CD4-positive, CD25-positive, alpha-beta regulatory T cell (primary cell): ENCODE results near the gene BMP6. TPM values are rescaled to one million over a fixed set of nuclear protein-coding genes. Genes with fewer than 3 reads are reported as not detected.

Experiments used
- ATAC-seq, 2 donors: fragments of 150-1000 bp; cut with Tn5 transposase; one replicate each; pipeline ENCODE4 v1.10.0; 2021; ENCODE audit warnings: low read depth in 2 of 2, moderate number of reproducible peaks in 2 of 2, moderate library complexity in 1 of 2
- DNase-seq, 3 donors: peaks; one replicate each; pipeline versions ENCODE4 v3.0.0 to v3.0.0-alpha.2; 2012 to 2022; ENCODE audit warnings: mixed read lengths in 1 of 3
- H3K27ac ChIP-seq: one replicate; pipeline ENCODE4 v1.7.0; 2013; ENCODE audit warnings: mild to moderate bottlenecking, low read length; ENCODE audit not compliant: insufficient read depth, poor library complexity, severe bottlenecking
- H3K27me3 ChIP-seq: one replicate; pipeline ENCODE4 v1.7.0; 2013; ENCODE audit warnings: low read length; ENCODE audit not compliant: control insufficient read depth, insufficient read depth
- H3K36me3 ChIP-seq: one replicate; pipeline ENCODE4 v1.7.0; 2013; ENCODE audit warnings: mild to moderate bottlenecking, low read length, moderate library complexity; ENCODE audit not compliant: control insufficient read depth, insufficient read depth
- H3K4me1 ChIP-seq: 2 replicates; pipeline ENCODE4 v1.7.0; 2013; ENCODE audit warnings: mild to moderate bottlenecking, low read length; ENCODE audit not compliant: insufficient read depth, control insufficient read depth, poor library complexity, severe bottlenecking
- H3K4me3 ChIP-seq: one replicate; pipeline ENCODE4 v1.7.0; 2013; ENCODE audit warnings: low read depth, mild to moderate bottlenecking, low read length, moderate library complexity
- H3K9me3 ChIP-seq, 2 experiments: 1 replicate in 1 of 2; 2 replicates in 1 of 2; pipeline ENCODE4 v1.7.0; 2013; ENCODE audit warnings: low read length in 2 of 2, mild to moderate bottlenecking in 1 of 2, moderate library complexity in 1 of 2; ENCODE audit not compliant: control insufficient read depth in 2 of 2
- H3K27ac Mint-ChIP-seq, 3 donors: one replicate each; pipeline ENCODE4 v1.8.0; 2020 to 2022; ENCODE audit warnings: mild to moderate bottlenecking in 3 of 3, mixed read lengths in 3 of 3, moderate library complexity in 2 of 3
- H3K27me3 Mint-ChIP-seq: one replicate; pipeline ENCODE4 v1.8.0; 2022; ENCODE audit warnings: mild to moderate bottlenecking, mixed read lengths
- H3K36me3 Mint-ChIP-seq: one replicate; pipeline ENCODE4 v1.8.0; 2020; ENCODE audit warnings: mixed read lengths
- H3K4me1 Mint-ChIP-seq, 4 donors: one replicate each; pipeline ENCODE4 v1.8.0; 2020 to 2022; ENCODE audit warnings: mixed read lengths in 4 of 4, mild to moderate bottlenecking in 1 of 4
- H3K4me3 Mint-ChIP-seq, 4 donors: one replicate each; pipeline ENCODE4 v1.8.0; 2020 to 2022; ENCODE audit warnings: mild to moderate bottlenecking in 4 of 4, mixed read lengths in 4 of 4, moderate library complexity in 3 of 4
- H3K9me3 Mint-ChIP-seq, 7 donors: one replicate each; pipeline ENCODE4 v1.8.0; 2020 to 2022; ENCODE audit warnings: mixed read lengths in 7 of 7, mild to moderate bottlenecking in 3 of 7, moderate library complexity in 2 of 7
- polyA plus RNA-seq, 4 donors: library from polyadenylated mRNA; unstranded; fragments of 300-500 nt; fragmentation: Illumina TruSeq; gene quantifications; one replicate each; pipeline ENCODE4 v1.2.3, GENCODE V29; 2021
- total RNA-seq: library from RNA; stranded (reverse); gene quantifications from one replicate; pipeline ENCODE4 v1.2.3, GENCODE V29; 2022

BMP6 gene
- total and polyA plus RNA-seq, 5 donors from 2014 or later: 1.2 TPM; not detected in 4

GRCh38 chr6:7720346-7720745, 5.6 kb upstream of the BMP6 start:
- H3K4me1 ChIP-seq: no peaks in the 10 kb centered on the region
- no peaks in the 10 kb centered on the region for H3K36me3 Mint-ChIP-seq
- ATAC-seq: no peak
- DNase-seq: no peak
- H3K4me3 ChIP-seq: no peak overlapping the region
- no peak overlapping the region for H3K27ac ChIP-seq
- no peaks in the 10 kb centered on the region for H3K9me3 ChIP-seq
- H3K36me3 ChIP-seq: no peaks in the 10 kb centered on the region
- peaks cover 0 to under 1% (median 0%) of the 10 kb centered on the region in 4 donors for H3K4me1 Mint-ChIP-seq
- H3K27me3 Mint-ChIP-seq: peaks cover 55% of the 10 kb centered on the region
- H3K27ac Mint-ChIP-seq: no peak overlapping the region
- peaks cover 0 to 6% (median 2%) of the 10 kb centered on the region in 7 donors for H3K9me3 Mint-ChIP-seq
- H3K4me3 Mint-ChIP-seq: no peak overlapping the region
- H3K27me3 ChIP-seq: peaks cover 15% of the 10 kb centered on the region

- H3K4me1 Mint-ChIP-seq: peaks cover 0 to 8% (median 0%) of the 10 kb centered on the region in 4 donors
Observed at GRCh38 chr6:7721649-7722048, 4.2 kb upstream of the BMP6 start.

GRCh38 chr6:7723041-7723447, 2.9 kb upstream of the BMP6 start:
- Mint-ChIP-seq H3K4me3 (peak overlapping the region in 1 of 4 donors; percentile 24), H3K27ac (no peak overlapping the region), H3K27me3 (peaks cover 60% of the 10 kb centered on the region), H3K9me3 (no peaks in the 10 kb centered on the region), H3K4me1 (peaks cover 0 to 13% (median 0%) of the 10 kb centered on the region in 4 donors), H3K36me3 (no peaks in the 10 kb centered on the region)
- peaks cover 21% of the 10 kb centered on the region for H3K4me1 ChIP-seq
- DNase-seq (peak; percentile 10 to 70 (median 48)), ATAC-seq (peak in 1 of 2 donors; percentile 33)
- H3K36me3 ChIP-seq: no peaks in the 10 kb centered on the region
- no peaks in the 10 kb centered on the region for H3K9me3 ChIP-seq
- H3K4me3 ChIP-seq: no peak overlapping the region
- peaks cover 18% of the 10 kb centered on the region for H3K27me3 ChIP-seq
- H3K27ac ChIP-seq: no peak overlapping the region

More at GRCh38 chr6:7721649-7722048, 4.2 kb upstream of the BMP6 start:
- H3K27me3 Mint-ChIP-seq: peaks cover 62% of the 10 kb centered on the region
- Histone ChIP-seq H3K4me3 (no peak overlapping the region), H3K4me1 (peaks cover 11% of the 10 kb centered on the region), H3K27ac (no peak overlapping the region), H3K27me3 (peaks cover 18% of the 10 kb centered on the region), H3K9me3 (no peaks in the 10 kb centered on the region), H3K36me3 (no peaks in the 10 kb centered on the region)
- H3K4me3 Mint-ChIP-seq: no peak overlapping the region
- DNase-seq: peak in 1 of 3 donors; percentile 22
- no peaks in the 10 kb centered on the region for H3K36me3 Mint-ChIP-seq
- no peak for ATAC-seq
- no peak overlapping the region for H3K27ac Mint-ChIP-seq
- H3K9me3 Mint-ChIP-seq: peaks cover 0 to under 1% (median 0%) of the 10 kb centered on the region in 7 donors

- H3K4me1 Mint-ChIP-seq: peaks cover 0 to 17% (median 0%) of the 10 kb centered on the region in 4 donors
- peaks cover 64% of the 10 kb centered on the region for H3K27me3 Mint-ChIP-seq
- no peaks in the 10 kb centered on the region for H3K9me3 ChIP-seq
- no peak overlapping the region for H3K27ac Mint-ChIP-seq
- peaks cover 18% of the 10 kb centered on the region for H3K27me3 ChIP-seq
- DNase-seq (no peak), ATAC-seq (no peak)
- no peak overlapping the region for H3K27ac ChIP-seq
- no peaks in the 10 kb centered on the region for H3K36me3 Mint-ChIP-seq
- peaks cover 26% of the 10 kb centered on the region for H3K4me1 ChIP-seq
- H3K4me3 ChIP-seq: no peak overlapping the region
- H3K36me3 ChIP-seq: no peaks in the 10 kb centered on the region
- no peaks in the 10 kb centered on the region for H3K9me3 Mint-ChIP-seq
- H3K4me3 Mint-ChIP-seq: peak overlapping the region in 2 of 4 donors; percentile 15 to 24
Observed at GRCh38 chr6:7723554-7723953, 2.3 kb upstream of the BMP6 start.

- Mint-ChIP-seq H3K27me3 (peaks cover 80% of the 10 kb centered on the region), H3K4me1 (peaks cover 0 to 22% (median 0%) of the 10 kb centered on the region in 4 donors), H3K9me3 (no peaks in the 10 kb centered on the region), H3K4me3 (peak overlapping the region; percentile 38 to 73 (median 54)), H3K27ac (no peak overlapping the region), H3K36me3 (no peaks in the 10 kb centered on the region)
- ATAC-seq: no peak
- Histone ChIP-seq H3K27me3 (peaks cover 34% of the 10 kb centered on the region), H3K27ac (no peak overlapping the region), H3K9me3 (no peaks in the 10 kb centered on the region), H3K36me3 (no peaks in the 10 kb centered on the region), H3K4me1 (peaks cover 27% of the 10 kb centered on the region), H3K4me3 (no peak overlapping the region)
- DNase-seq: no peak
Observed at GRCh38 chr6:7725412-7725811, 487 bp upstream of the BMP6 start.

GRCh38 chr6:7726416-7727085, 652 bp downstream of the BMP6 start:
- H3K4me3 ChIP-seq: no peak overlapping the region
- no peak overlapping the region for H3K27ac Mint-ChIP-seq
- no peak for ATAC-seq
- no peak for DNase-seq
- H3K27ac ChIP-seq: no peak overlapping the region
- peak overlapping the region; percentile 38 to 76 (median 72) for H3K4me3 Mint-ChIP-seq
- H3K27me3 ChIP-seq: peaks cover 37% of the 10 kb centered on the region
- H3K9me3 ChIP-seq: no peaks in the 10 kb centered on the region
- peaks cover 27% of the 10 kb centered on the region for H3K4me1 ChIP-seq
- no peaks in the 10 kb centered on the region for H3K36me3 Mint-ChIP-seq
- H3K4me1 Mint-ChIP-seq: peaks cover 0 to 22% (median 0%) of the 10 kb centered on the region in 4 donors
- H3K9me3 Mint-ChIP-seq: no peaks in the 10 kb centered on the region
- H3K27me3 Mint-ChIP-seq: peaks cover 83% of the 10 kb centered on the region
- H3K36me3 ChIP-seq: no peaks in the 10 kb centered on the region

GRCh38 chr6:7727086-7727945, 1.4 kb downstream of the BMP6 start:
- H3K27ac Mint-ChIP-seq: no peak overlapping the region
- H3K27me3 Mint-ChIP-seq: peaks cover 83% of the 10 kb centered on the region
- Histone ChIP-seq H3K36me3 (no peaks in the 10 kb centered on the region), H3K4me1 (peaks cover 27% of the 10 kb centered on the region), H3K4me3 (no peak overlapping the region), H3K27me3 (peaks cover 40% of the 10 kb centered on the region), H3K9me3 (no peaks in the 10 kb centered on the region), H3K27ac (no peak overlapping the region)
- ATAC-seq (no peak), DNase-seq (no peak)
- no peaks in the 10 kb centered on the region for H3K9me3 Mint-ChIP-seq
- peak overlapping the region in 2 of 4 donors; percentile 39 to 61 for H3K4me3 Mint-ChIP-seq
- peaks cover 0 to 22% (median 0%) of the 10 kb centered on the region in 4 donors for H3K4me1 Mint-ChIP-seq
- H3K36me3 Mint-ChIP-seq: no peaks in the 10 kb centered on the region
